A673 (cell line): Measurements from ENCODE around the gene FNBP1L.

Experiments
- EZH2 ChIP-seq: fragments of 200-600 bp; sonication (generic); IDR thresholded peaks from 2 replicates; pipeline ENCODE4 v1.6.1; 2017; ENCODE audit warnings: borderline replicate concordance, low read depth, mild to moderate bottlenecking, mixed read lengths, antibody characterized with exemption, low read length; ENCODE audit not compliant: poor library complexity, severe bottlenecking
- TF ChIP-seq, protein P1 (sequence below): fragments of 300-800, 200-600 bp; sonication (generic); conservative IDR thresholded peaks from 2 replicates; pipeline ENCODE4 v1.5.1; 2017; ENCODE audit warnings: low read depth, mild to moderate bottlenecking, antibody characterized with exemption, low read length, moderate library complexity, mixed read lengths

DNA sequence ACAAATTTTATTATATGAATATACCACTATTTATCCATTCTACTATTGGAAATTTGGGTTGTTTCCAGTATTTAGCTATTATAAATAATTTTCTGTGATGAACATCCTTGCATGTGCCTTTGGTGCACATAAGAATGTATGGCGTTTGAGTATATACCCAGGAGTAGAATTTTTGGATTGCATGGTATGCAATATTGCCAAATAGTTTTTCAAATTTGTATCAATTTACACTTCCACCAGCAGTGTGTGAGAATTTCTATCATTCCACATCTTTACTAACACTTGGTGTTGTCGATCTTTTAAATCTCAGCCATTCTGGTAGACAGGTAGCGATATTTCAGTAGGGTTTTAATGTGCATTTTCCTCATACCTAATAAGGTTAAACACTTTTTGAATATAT is 9.2 kb upstream of the FNBP1L start:
- TF ChIP-seq, protein P1, sequence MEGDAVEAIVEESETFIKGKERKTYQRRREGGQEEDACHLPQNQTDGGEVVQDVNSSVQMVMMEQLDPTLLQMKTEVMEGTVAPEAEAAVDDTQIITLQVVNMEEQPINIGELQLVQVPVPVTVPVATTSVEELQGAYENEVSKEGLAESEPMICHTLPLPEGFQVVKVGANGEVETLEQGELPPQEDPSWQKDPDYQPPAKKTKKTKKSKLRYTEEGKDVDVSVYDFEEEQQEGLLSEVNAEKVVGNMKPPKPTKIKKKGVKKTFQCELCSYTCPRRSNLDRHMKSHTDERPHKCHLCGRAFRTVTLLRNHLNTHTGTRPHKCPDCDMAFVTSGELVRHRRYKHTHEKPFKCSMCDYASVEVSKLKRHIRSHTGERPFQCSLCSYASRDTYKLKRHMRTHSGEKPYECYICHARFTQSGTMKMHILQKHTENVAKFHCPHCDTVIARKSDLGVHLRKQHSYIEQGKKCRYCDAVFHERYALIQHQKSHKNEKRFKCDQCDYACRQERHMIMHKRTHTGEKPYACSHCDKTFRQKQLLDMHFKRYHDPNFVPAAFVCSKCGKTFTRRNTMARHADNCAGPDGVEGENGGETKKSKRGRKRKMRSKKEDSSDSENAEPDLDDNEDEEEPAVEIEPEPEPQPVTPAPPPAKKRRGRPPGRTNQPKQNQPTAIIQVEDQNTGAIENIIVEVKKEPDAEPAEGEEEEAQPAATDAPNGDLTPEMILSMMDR = no peak
- TF ChIP-seq EZH2 = no peak
